ENCODE results near the gene PSG7.
"Not testable (repeated sequence)": the region's sequence is repeated elsewhere in the genome, so short reads cannot be mapped to it uniquely, and the experiment has no call there.

The PSG7 gene

GRCh38 chr19:42916931-42917330, 20.1 kb downstream of the PSG7 start:
- not testable (repeated sequence) for DNase-seq (ENCODE audit: low read depth in 2 of 2, low spot score in 1 of 2)

GRCh38 chr19:42913516-42913915, 23.5 kb downstream of the PSG7 start:
- DNase-seq (ENCODE audit: low read depth in 2 of 2, low spot score in 1 of 2), result not testable (repeated sequence)

GRCh38 chr19:42912941-42913340, 24.1 kb downstream of the PSG7 start:
- DNase-seq (ENCODE audit: low read depth in 2 of 2, low spot score in 1 of 2), result not testable (repeated sequence)

GRCh38 chr19:42911731-42912130, 25.3 kb downstream of the PSG7 start:
- DNase-seq (ENCODE audit: low read depth in 2 of 2, low spot score in 1 of 2), result not testable (repeated sequence)

GRCh38 chr19:42906162-42906561, 30.8 kb downstream of the PSG7 start:
- not testable (repeated sequence) for DNase-seq (ENCODE audit: low read depth in 2 of 2, low spot score in 1 of 2)

GRCh38 chr19:42900561-42900960, 36.4 kb downstream of the PSG7 start:
- not testable (repeated sequence) for DNase-seq (ENCODE audit: low read depth in 2 of 2, low spot score in 1 of 2)

- DNase-seq (ENCODE audit: low read depth in 2 of 2, low spot score in 1 of 2), result not testable (repeated sequence)
These were observed 37.3 kb downstream of the PSG7 start for GRCh38 chr19:42899674-42900073.

- DNase-seq (ENCODE audit: low read depth in 2 of 2, low spot score in 1 of 2), result not testable (repeated sequence)
These were observed 37.9 kb downstream of the PSG7 start for GRCh38 chr19:42899110-42899509.

- DNase-seq (ENCODE audit: low read depth in 2 of 2, low spot score in 1 of 2), result not testable (repeated sequence)
These were observed 38.4 kb downstream of the PSG7 start for GRCh38 chr19:42898656-42899055.

GRCh38 chr19:42897729-42898128, 39.3 kb downstream of the PSG7 start:
- not testable (repeated sequence) for DNase-seq (ENCODE audit: low read depth in 2 of 2, low spot score in 1 of 2)

GRCh38 chr19:42890446-42890845, 46.6 kb downstream of the PSG7 start:
- not testable (repeated sequence) for DNase-seq (ENCODE audit: low read depth in 2 of 2, low spot score in 1 of 2)

GRCh38 chr19:42887876-42888445, 49.0 kb downstream of the PSG7 start:
- DNase-seq (ENCODE audit: low read depth in 2 of 2, low spot score in 1 of 2), result not testable (repeated sequence)

- DNase-seq (ENCODE audit: low read depth in 2 of 2, low spot score in 1 of 2), result not testable (repeated sequence)
These were observed 54.3 kb downstream of the PSG7 start for GRCh38 chr19:42882730-42883129.

- not testable (repeated sequence) for DNase-seq (ENCODE audit: low read depth in 2 of 2, low spot score in 1 of 2)
These were observed 55.0 kb downstream of the PSG7 start for GRCh38 chr19:42882010-42882409.

- DNase-seq (ENCODE audit: low read depth in 2 of 2, low spot score in 1 of 2), result not testable (repeated sequence)
These were observed 55.7 kb downstream of the PSG7 start for GRCh38 chr19:42881279-42881678.

- not testable (repeated sequence) for DNase-seq (ENCODE audit: low read depth in 2 of 2, low spot score in 1 of 2)
These were observed 56.4 kb downstream of the PSG7 start for GRCh38 chr19:42880621-42881020.

- no peak for DNase-seq (ENCODE audit: low read depth in 2 of 2, low spot score in 1 of 2)
These were observed 57.4 kb downstream of the PSG7 start, which contains the start of gene PSG1 for GRCh38 chr19:42879613-42880012. Gene PSG1, minus strand, starts transcription at chr19:42879713. Its CDS starts 132 bp downstream, at chr19:42879581.

- not testable (repeated sequence) for DNase-seq (ENCODE audit: low read depth in 2 of 2, low spot score in 1 of 2)
These were observed 60.4 kb downstream of the PSG7 start for GRCh38 chr19:42876596-42876995.

GRCh38 chr19:42875881-42876280, 61.1 kb downstream of the PSG7 start:
- DNase-seq (ENCODE audit: low read depth in 2 of 2, low spot score in 1 of 2), result not testable (repeated sequence)

- not testable (repeated sequence) for DNase-seq (ENCODE audit: low read depth in 2 of 2, low spot score in 1 of 2)
These were observed 61.9 kb downstream of the PSG7 start for GRCh38 chr19:42874901-42875813.

- DNase-seq (ENCODE audit: low read depth in 2 of 2, low spot score in 1 of 2), result not testable (repeated sequence)
These were observed 62.9 kb downstream of the PSG7 start for GRCh38 chr19:42874136-42874535.

Measured in stimulated activated CD8-positive, alpha-beta memory T cell treated with anti-CD3 and anti-CD28 coated beads, Interleukin-4, amount 100 ng/mL, for 4 hours (primary cell).